HT1080 (cell line): Measurements from ENCODE around the gene NDUFB10. TPM values are rescaled to one million over a fixed set of nuclear protein-coding genes. Genes with fewer than 3 reads are reported as not detected.

ENCODE experiments used
- DNase-seq: peaks from one replicate; pipeline ENCODE4 v3.0.0-alpha.2; 2015; ENCODE audit warnings: low read depth
- small RNA-seq: library from RNA; depleted of rRNA; stranded (forward); fragments of <200 nt; gene quantifications from one replicate; pipeline ENCODE3, GENCODE V24; 2014
- total RNA-seq: library from RNA; depleted of rRNA; stranded (reverse); fragments of >200 nt; shearing (Covaris generic); gene quantifications from 2 replicates; pipeline ENCODE4 v1.2.3, GENCODE V29; 2014; rRNA removed

The NDUFB10 gene
- total RNA-seq, 1 experiment from 2014 or later, result 621 TPM

DNA sequence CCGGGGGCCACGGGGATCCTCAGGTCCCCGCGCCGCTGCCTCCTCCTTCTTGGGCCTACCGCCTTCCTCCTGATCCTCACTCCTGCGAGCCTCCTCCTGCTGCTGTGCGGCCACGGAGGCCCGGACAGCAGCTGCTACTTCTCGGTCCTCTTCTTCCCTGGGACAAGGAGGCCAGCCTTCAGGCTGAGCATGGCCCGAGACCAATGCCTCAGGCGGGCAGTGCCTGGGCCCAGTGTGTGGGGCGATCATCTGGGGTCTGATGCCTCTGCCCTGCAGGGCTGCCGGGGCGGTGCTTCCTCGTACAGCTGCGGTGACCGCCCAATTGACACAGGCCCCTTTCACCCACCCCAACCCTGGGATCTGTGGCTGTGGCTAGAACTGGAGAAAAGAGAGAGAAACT is 41.7 kb downstream of the NDUFB10 start:
- no peak for DNase-seq

DNA sequence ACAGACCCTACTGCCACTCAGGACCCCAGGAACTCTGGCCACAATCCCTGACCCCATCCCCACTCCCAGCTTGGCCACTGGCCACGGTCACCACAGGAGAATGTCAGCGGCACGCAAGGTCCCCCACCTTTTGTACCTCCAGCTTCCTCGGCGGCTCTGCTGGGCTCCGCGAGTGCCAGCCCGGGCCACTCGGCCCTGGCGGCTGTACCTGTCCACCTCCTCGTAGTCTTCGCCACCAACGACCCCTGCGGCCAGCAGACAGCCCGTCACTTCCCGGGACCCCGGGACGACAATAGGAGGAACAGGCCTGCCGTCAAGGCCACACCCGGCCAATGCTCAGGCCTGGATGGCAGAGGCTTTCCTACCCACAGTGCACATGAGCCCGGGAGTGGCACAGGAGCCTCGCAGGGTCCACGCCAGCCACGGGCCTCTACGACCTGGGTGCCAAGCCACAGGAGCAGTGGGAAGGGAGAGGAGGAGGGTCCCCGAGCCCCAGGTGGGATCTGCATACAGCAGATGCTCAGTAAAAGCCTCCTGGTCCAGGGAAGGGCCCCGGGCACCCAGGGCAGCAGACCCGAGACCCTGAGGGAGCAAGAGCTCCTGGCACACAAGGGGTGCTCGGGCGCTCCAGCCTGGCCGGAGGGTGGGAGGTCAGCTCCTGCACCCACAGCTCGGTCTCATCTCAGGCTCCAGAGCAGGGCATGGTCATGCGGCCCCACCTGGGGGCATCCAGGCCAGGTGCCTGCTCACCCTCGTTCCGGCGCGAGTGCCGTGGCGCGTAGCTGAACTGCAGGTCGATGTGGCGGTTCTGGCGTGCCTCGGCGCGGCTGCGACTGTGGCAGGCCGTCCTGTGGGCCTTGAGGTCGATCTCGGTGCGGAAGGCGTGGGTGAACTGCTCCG is 42.4 kb downstream of the NDUFB10 start:
- DNase-seq, result no peak

DNA sequence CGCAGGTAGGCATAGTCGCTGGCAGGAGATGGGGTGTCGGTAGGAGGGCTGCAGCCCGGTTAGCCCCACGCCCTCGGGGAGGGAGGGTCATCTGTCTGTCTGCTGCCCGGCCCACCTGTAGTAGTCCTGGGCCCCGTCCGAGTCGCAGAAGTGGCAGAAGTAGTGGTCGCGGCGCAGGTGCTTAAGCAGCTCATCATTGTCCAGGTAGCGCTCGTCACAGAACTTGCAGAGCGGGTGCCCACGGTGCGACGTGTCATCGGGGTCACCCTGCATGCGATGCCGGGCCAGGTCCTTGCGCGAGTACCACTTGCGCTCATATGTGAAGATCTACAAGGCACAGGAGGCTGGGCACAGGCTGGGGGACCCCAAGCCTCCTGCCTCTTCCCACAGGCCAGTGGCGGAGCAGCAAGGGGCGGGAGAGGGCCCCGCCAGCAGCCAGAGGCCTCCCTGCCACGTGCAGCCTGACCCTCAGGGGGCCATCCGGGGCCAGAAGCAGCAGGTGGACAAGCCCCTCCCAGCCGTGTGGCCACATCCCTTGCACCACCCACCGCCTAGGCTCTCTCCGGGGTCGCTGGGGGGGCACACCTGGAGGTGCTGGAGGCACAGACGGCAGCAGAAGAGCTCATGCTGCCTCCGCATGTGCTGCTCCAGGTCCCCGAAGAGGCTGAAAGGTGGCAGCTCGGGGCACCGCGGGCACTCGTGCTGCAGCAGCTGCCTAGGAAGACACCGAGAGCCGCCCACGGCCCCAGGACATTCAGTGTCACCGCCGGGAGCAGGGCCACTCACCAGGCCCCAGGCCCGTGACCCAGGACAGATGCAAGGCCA is 43.3 kb downstream of the NDUFB10 start:
- DNase-seq, result no peak

DNA sequence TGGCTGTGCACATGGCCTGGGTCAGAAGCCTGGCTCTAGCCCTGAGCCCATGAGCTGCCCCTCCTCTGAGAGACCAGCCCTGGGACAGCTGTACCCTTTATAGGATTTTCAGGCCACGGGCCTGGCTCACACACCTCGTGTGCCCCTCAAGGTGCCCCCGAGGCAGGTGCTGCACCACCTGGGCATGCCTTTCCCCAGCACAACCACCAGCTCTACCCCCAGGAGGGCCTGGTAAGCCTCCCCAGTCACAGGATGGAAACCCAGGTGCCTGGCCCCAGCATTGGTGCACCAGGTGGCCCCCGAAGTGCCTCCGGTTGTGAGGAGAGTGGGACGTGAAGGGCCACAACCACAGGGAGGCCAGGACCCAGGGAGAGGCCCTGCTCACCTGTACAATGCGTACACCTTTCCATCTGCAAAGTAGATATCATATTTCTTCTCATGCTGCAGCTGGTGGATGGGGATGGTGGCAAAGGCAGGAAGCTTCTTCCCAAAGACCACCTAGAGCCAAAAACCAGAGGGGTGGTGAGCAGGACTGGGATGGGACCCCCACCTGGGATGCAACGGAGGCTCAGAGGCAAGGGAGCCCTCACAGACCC is 44.0 kb downstream of the NDUFB10 start:
- DNase-seq, result no peak

DNA sequence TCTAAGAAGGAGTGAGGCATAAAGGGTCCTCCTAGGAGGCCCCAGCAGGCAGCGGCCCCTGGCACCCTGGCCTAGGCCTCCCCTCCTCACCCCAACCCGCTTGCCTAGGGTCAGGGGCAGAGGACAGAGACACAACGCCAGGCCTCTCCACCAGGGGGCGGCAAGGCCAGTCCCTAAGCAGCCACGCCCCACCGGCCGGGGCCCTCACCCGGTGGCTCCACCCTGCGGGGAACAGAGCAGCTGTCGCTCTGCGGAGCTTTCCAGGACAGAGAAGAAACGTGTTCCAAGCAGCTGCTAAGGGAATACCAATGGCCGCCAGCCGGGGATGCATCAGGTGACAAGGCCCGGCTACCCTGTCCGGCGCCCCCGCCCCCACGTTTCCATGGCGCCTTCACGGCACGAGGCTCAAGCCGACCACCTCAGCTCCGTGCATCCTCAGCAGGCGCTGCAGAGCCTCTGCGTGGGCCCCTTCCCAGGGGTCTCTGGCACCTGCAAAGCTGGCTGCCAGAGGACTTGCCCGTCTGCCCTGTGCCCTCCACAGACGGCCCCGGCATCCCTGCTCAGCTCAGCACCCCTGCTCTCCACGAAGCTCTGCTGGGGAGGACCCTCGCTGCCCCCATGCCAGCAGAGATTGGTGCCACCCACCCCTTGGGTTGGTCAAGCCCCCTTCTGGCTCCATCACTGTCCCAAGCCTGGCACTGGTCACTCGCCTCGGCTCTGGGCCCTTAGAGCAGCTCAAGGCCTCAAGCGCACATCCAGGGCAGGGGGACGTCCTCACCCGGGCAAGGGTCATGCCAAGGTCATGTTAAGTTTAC is 44.7 kb downstream of the NDUFB10 start:
- peak; percentile 63 for DNase-seq

DNA sequence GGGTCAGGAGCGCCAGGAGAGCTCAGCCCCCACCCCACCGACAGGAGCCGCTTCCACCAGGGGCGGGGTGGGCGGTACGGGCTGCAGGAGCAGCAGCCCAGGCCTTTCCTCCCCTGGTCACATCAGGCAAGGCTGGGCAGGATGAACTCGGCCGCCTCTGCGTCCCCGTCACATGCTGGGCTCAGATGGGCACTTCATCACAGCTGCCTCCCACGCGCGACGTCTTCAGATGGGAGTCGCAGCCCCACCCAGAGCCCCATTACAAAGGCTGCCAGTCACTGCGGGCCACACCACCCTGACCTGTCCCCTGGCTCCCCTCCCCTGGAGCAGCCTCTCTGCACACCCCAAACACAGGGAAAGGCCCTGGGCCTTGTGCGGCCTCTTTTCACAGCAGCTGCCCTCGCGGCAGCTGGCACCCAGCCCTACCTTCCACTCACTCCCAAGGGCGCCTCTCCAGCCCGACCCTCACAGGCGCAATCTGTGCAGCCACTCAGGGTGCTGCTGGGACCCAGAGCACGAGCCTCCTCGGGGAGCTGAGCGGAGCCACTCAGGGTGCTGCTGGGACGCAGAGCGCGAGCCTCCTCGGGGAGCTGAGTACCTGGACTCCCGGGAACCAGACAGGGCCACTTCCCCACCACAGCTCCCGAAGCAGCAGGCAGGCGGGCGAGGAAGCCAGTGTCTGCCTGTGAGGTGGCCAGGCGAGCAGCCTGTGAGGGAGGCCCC is 45.6 kb downstream of the NDUFB10 start:
- no peak for DNase-seq

DNA sequence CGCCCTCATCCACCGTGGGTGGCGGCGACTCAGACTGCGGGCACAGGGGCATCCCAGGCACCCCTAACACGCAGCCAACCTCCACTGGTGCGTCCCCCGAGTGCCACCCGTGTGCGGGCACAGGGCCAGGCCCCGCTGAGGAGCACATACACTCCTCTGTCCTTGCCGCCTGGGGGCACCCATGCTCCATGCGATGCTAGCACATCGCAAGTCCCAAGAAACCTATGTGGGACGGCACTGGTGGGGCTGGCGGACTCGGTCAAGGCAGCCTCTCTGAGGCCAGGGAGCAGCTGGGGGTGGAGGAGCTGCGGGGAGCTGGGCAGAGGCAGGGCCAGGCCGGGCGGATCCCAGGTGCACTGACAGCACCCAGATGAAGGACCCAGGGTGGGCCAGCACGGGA is 46.3 kb downstream of the NDUFB10 start:
- DNase-seq, result no peak

DNA sequence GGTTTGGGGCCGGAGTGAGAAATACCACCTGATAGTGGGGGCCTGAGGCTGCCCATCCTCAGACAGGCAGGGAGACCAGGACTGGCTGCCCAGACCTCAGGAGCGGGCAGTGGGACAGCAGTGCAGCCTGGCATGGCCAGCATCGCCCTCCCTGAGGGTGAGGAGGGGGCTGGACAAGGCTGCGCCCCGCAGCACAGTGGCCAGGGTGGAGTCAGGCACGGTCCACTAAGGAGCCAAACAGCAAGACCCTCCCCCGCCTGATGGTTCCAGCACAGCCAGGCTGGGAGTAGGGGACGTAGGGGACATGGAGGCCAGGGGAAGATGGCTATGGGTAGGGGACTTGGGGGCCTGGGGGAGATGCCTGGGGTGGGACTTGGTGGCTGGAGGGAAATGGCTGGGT is 47.0 kb downstream of the NDUFB10 start:
- no peak for DNase-seq

DNA sequence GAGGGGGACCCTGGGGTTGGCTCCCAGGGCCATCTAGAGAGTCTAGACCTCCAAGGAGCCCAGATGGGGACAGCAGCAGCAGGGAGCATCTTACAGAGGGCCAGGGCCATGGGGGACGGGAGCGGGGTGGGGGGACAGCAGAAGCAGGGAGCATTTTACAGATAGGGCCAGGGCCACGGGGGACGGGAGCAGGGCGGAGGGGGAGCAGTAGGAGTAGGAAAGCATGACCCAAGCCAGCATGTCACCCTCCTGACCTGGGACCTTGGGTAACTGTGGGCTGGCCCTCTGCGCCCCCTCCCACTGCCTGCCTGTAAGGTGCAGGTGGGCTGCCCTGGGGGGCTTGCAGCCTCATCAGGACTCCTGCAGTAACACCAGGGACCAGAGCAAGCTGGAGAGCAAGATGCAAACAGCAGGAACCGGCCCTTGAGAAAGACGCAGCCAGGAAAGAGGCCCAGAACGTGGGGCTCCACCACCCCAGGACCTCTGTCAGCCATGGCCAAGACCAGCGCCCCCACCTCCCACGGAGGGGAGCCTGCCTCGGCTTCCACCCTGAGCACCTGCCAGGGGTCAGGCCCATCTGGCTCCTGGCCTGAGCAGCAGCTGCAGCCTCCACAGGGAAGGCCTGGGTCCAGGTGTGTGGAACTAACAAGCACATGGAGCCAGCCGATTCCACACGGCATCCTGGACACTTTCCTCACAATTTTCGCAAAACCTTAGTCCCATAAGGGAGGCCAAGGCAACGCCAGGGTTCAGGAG is 47.9 kb downstream of the NDUFB10 start:
- no peak for DNase-seq

DNA sequence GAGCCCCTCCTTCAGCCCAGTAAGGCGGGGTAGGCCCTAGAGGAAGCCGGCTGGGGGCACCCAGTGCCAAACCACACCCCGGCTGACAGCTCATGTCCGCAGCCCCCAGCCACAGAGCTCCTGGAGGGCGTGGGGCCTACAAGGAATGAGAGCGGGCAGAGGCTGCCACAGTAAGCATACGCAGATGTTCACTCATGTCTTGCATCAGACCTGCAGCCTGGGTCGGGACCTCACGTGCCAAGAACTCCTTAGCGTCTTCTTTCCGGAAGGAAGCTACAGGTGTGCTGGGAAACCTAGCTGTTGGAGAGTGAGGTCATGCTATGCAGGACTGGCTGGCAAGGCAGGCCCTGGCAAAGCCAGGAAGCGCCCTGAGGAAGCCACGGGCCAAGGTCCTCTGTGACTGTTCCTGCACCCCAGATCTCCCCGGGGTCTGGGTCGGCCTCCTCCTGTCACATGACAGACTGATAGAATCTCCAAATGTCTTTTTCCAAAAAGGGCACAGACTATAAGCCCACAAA is 48.7 kb downstream of the NDUFB10 start:
- DNase-seq, result peak; percentile 91

DNA sequence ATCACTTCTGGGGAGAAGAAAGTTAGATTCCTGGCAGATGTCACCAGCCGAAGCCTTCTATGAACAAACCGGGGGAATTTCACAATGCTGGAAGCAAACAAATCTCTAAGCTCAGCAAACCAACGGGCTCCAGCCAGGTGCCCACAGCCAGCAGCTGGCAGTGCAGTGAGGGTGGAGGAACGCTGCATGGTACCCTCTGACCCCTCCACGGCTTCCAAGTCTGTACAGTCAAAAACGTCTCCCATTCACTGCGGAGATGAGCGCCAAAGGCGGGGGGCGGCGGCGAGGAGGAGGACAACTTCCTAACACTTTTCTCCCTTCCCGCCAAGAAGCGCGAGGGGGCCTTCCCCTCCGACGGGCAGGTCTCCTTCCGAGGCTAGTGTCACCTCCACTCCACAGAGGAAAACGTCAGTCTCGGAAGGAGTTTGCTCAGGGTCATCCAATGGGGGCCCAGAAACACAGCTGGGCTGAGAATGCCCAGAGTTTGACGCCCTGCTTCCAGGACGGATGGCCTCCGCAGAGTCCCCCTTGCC is 49.4 kb downstream of the NDUFB10 start:
- no peak for DNase-seq

DNA sequence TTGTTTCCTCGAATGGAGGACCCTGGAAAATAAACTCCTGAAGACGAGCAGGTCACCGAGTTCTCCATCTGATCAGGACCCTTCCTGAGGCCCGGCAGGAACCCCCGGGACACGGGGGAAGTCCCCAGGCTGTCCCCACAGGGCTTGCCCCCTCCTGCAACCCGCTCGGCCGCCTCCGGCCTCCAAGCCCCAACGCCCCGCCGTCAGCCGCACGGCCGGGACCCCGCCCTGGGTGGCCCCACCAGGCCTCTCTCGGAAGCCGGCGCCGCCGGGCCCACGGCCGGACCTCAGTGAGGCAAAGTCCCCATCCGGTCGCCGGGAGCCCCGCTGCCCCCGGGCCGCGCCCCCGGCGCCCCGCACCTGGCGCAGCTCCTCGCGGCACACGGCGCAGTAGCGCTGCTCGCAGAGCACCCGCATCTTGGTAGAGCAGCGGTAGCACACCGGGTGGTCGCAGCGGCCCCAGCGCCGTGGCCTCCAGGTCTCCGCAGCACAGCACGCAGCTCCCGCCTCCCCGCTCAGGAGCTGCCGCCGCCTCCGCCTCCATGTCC is 49.9 kb downstream of the NDUFB10 start:
- no peak for DNase-seq

DNA sequence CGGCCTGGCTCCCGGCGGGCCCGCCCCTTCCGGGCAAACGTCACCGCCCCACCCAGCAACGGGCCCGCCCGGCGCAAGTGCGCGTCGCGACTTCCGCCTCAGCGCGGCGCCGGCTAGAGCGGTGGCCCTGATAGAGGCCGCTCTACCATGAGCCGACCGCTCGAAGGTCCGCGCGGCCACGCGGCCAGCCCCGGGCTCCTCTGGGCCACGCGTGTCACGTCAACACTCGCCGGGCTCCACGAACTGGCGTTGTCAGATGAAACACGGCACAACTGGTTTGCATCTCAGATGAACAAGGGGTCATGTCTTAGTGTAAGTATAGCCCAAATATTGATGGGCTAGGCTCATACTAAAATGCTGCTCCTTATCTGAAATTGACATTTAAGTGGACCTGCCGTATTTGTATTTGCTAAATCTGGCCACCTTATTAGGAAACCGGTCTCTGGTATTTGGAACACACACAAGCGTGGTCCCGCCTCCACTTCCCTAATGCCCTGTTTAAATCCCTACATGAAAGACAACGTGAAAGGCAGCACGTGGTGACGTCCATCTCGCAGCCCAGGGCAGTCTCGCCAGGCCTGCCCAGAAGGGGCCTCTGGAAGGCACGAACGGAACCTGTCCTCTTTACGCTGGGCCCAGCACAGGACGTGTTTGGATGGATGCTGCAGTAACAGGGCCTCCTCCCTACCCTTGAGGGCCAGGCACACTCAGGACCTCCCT is 50.6 kb downstream of the NDUFB10 start, which contains the start of gene ZNF598:
Gene ZNF598 (minus strand): TSS at position 31 of the 720 bp plus-strand sequence.
- peak; percentile 79 for DNase-seq

Small RNAs within 50 kb of the gene (small RNA-seq; reads per million reads assigned to genes)
- gene AC005363.2 (not detected), gene SNORA10 (not detected), gene SNORA64 (not detected)

Other genes with a start within 250 kb of the NDUFB10 start
- gene NME3, start 188.0 kb upstream of the NDUFB10 start, total RNA-seq, result 7.3 and 7.4 TPM in 2 replicates
- 6.3 and 7.3 TPM in 2 replicates for gene EME2, start 186.7 kb upstream of the NDUFB10 start, total RNA-seq
- 248 and 271 TPM in 2 replicates for gene MRPS34, start 186.4 kb upstream of the NDUFB10 start, total RNA-seq
- 28.7 and 31.2 TPM in 2 replicates for gene SPSB3, start 177.0 kb upstream of the NDUFB10 start, total RNA-seq
- gene NUBP2, start 176.6 kb upstream of the NDUFB10 start, total RNA-seq, result 123 and 137 TPM in 2 replicates
- not detected in 2 replicates for gene IGFALS, start 165.8 kb upstream of the NDUFB10 start, total RNA-seq
- 35.9 and 45.7 TPM in 2 replicates for gene HAGH, start 132.7 kb upstream of the NDUFB10 start, total RNA-seq
- 78.8 and 81.1 TPM in 2 replicates for gene FAHD1, start 132.3 kb upstream of the NDUFB10 start, total RNA-seq
- not detected in 2 replicates for gene MEIOB, start 87.4 kb upstream of the NDUFB10 start, total RNA-seq
- gene HS3ST6, start 41.1 kb upstream of the NDUFB10 start, total RNA-seq, result not detected in 2 replicates
- gene MSRB1, start 16.3 kb upstream of the NDUFB10 start, total RNA-seq, result 26.1 and 38.7 TPM in 2 replicates
- not detected in 2 replicates for gene RPL3L, start 4.8 kb upstream of the NDUFB10 start, total RNA-seq
- gene RPS2, start 5.3 kb downstream of the NDUFB10 start, total RNA-seq, result 5,088 and 5,569 TPM in 2 replicates
- gene RNF151, start 7.3 kb downstream of the NDUFB10 start, total RNA-seq, result not detected in 2 replicates
- 47.8 and 53.4 TPM in 2 replicates for gene TBL3, start 12.5 kb downstream of the NDUFB10 start, total RNA-seq
- 0.43 TPM in 1 of 2 replicates, not detected in the other for gene NOXO1, start 21.9 kb downstream of the NDUFB10 start, total RNA-seq
- 75.7 and 85.5 TPM in 2 replicates for gene GFER, start 24.7 kb downstream of the NDUFB10 start, total RNA-seq
- gene SYNGR3, start 30.4 kb downstream of the NDUFB10 start, total RNA-seq, result 2.4 and 2.5 TPM in 2 replicates
- gene ZNF598, start 50.3 kb downstream of the NDUFB10 start, total RNA-seq, result 46.2 and 50.4 TPM in 2 replicates
- gene NPW, start 60.2 kb downstream of the NDUFB10 start, total RNA-seq, result 0.30 and 0.35 TPM in 2 replicates
- gene NHERF2, start 67.4 kb downstream of the NDUFB10 start, total RNA-seq, result 118 and 158 TPM in 2 replicates
- gene NTHL1, start 88.3 kb downstream of the NDUFB10 start, total RNA-seq, result 61.5 and 90.5 TPM in 2 replicates
- 50.2 and 59.6 TPM in 2 replicates for gene TSC2, start 88.4 kb downstream of the NDUFB10 start, total RNA-seq
- gene PKD1, start 176.4 kb downstream of the NDUFB10 start, total RNA-seq, result 55.1 and 58.6 TPM in 2 replicates
- 9.5 and 13.4 TPM in 2 replicates for gene RAB26, start 189.1 kb downstream of the NDUFB10 start, total RNA-seq
- 122 and 138 TPM in 2 replicates for gene TRAF7, start 196.2 kb downstream of the NDUFB10 start, total RNA-seq
- gene CASKIN1, start 237.1 kb downstream of the NDUFB10 start, total RNA-seq, result 0.10 and 1.2 TPM in 2 replicates
- gene MLST8, start 245.9 kb downstream of the NDUFB10 start, total RNA-seq, result 50.0 and 69.1 TPM in 2 replicates